ENCODE results near the gene KDM4B. TPM values are rescaled to one million over a fixed set of nuclear protein-coding genes. Genes with fewer than 3 reads are reported as not detected.

The KDM4B gene
- total and polyA plus RNA-seq, 2 donors (not counting 1 experiment from before 2014, with no cell fraction given) = 75.5 to 205 TPM

GRCh38 chr19:5066768-5067167, 97.9 kb downstream of the KDM4B start:
- Mint-ChIP-seq H3K27ac (no peak overlapping the region), H3K27me3 (no peaks in the 10 kb centered on the region), H3K4me3 (no peak overlapping the region), H3K4me1 (peaks cover 16% of the 10 kb centered on the region), H3K9me3 (ENCODE audit: insufficient read depth) (peaks cover 5% of the 10 kb centered on the region)
- ChIA-PET CTCF (no interaction called here), POLR2A (no interaction called here)
- peaks cover 0 to 19% (median 8%) of the 10 kb centered on the region in 3 donors for H3K9me3 ChIP-seq (ENCODE audit: control extremely low read depth in 1 of 3, control insufficient read depth in 2 of 3, insufficient read depth in 1 of 3, low read length in 2 of 3)
- no peak overlapping the region for H3K27ac ChIP-seq (ENCODE audit: low read length in 2 of 2)
- peaks cover 0 to 21% of the 10 kb centered on the region in 2 experiments for H3K36me3 ChIP-seq (replicated peaks in 1 of 2; ENCODE audit: control extremely low read depth in 1 of 2, control insufficient read depth in 1 of 2, extremely low read depth in 1 of 2, insufficient read depth in 2 of 2, low read length in 1 of 2)
- no peak for TF ChIP-seq CTCF (IDR thresholded peaks at IDR 0.05)
- no peak for TF ChIP-seq EZH2 (IDR thresholded peaks at IDR 0.05; ENCODE audit: borderline replicate concordance, insufficient read depth, low read depth, low read length, poor library complexity, severe bottlenecking)
- DNase-seq (no peak), ATAC-seq (ENCODE audit: low read depth) (no peak)
- no peak overlapping the region for H3K9ac ChIP-seq (ENCODE audit: low read length)
- peaks cover 11% of the 10 kb centered on the region for H4K20me1 ChIP-seq (ENCODE audit: control insufficient read depth, insufficient read depth, low read length, poor library complexity, severe bottlenecking)
- no peaks in the 10 kb centered on the region for H3K79me2 ChIP-seq (ENCODE audit: control insufficient read depth, insufficient read depth, low read length)
- no peak overlapping the region for H2AFZ ChIP-seq (ENCODE audit: insufficient read depth, low read depth, low read length, poor library complexity, severe bottlenecking)
- peaks cover 5 to 16% of the 10 kb centered on the region in 2 donors for H3K4me1 ChIP-seq (ENCODE audit: control insufficient read depth in 2 of 2, insufficient read depth in 2 of 2, low read length in 2 of 2)
- H3K4me3 ChIP-seq (ENCODE audit: control extremely low read depth in 1 of 5, extremely low read depth in 1 of 5, insufficient read depth in 1 of 5, low read depth in 2 of 5, low read length in 4 of 5) = no peak overlapping the region
- H3K27me3 ChIP-seq (replicated peaks in 1 of 4; ENCODE audit: control extremely low read depth in 1 of 4, control insufficient read depth in 3 of 4, insufficient read depth in 4 of 4, low read length in 3 of 4) = no peaks in the 10 kb centered on the region
- intact Hi-C loops (cut with micrococcal nuclease) = no loop called here
- 99% methylated on average over 14 of the region's 14 CpGs for WGBS (ENCODE audit: insufficient coverage)
- no peak overlapping the region for H3K4me2 ChIP-seq (replicated peaks; ENCODE audit: low read depth, low read length, poor library complexity, severe bottlenecking)

DNA sequence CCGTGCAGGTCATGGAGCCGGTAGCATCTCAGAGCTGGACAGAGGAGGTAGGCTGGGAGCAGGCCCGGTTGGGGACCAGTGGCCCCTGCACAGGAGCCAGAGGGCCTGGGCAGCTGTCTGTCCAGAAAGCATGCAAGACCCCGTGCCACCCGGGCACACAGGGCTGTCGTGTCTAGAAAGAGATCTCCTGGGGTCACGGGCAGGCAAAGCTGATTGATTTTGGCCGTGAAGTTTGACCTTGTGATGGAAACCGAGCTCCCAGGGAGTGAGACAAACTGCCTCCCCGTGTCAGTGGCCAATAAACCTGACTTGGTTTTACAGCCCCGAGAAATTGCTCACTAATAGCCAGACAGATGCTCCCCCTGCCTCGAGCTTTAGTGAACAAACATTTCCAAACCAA, 98.8 kb downstream of the KDM4B start:
- no peak overlapping the region for H3K4me3 ChIP-seq (ENCODE audit: control extremely low read depth in 1 of 5, extremely low read depth in 1 of 5, insufficient read depth in 1 of 5, low read depth in 2 of 5, low read length in 4 of 5)
- Mint-ChIP-seq H3K27me3 (no peaks in the 10 kb centered on the region), H3K9me3 (ENCODE audit: insufficient read depth) (peaks cover 5% of the 10 kb centered on the region), H3K27ac (no peak overlapping the region), H3K4me3 (no peak overlapping the region), H3K4me1 (peaks cover 16% of the 10 kb centered on the region)
- TF ChIP-seq CTCF (IDR thresholded peaks at IDR 0.05) = no peak
- no peak for TF ChIP-seq EZH2 (IDR thresholded peaks at IDR 0.05; ENCODE audit: borderline replicate concordance, insufficient read depth, low read depth, low read length, poor library complexity, severe bottlenecking)
- H3K36me3 ChIP-seq (replicated peaks in 1 of 2; ENCODE audit: control extremely low read depth in 1 of 2, control insufficient read depth in 1 of 2, extremely low read depth in 1 of 2, insufficient read depth in 2 of 2, low read length in 1 of 2) = peaks cover 0 to 13% of the 10 kb centered on the region in 2 experiments
- DNase-seq = no peak
- POLR2A ChIA-PET = interaction anchor here (0.7 kb wide), 1 partner anchor 78 kb away, joined by 5 read pairs; no protein-coding TSS in a partner anchor
- H3K4me1 ChIP-seq (ENCODE audit: control insufficient read depth in 2 of 2, insufficient read depth in 2 of 2, low read length in 2 of 2) = peaks cover 5 to 23% of the 10 kb centered on the region in 2 donors
- ATAC-seq (ENCODE audit: low read depth) = no peak
- H3K27ac ChIP-seq (ENCODE audit: low read length in 2 of 2) = no peak overlapping the region
- no peak overlapping the region for H3K4me2 ChIP-seq (replicated peaks; ENCODE audit: low read depth, low read length, poor library complexity, severe bottlenecking)
- intact Hi-C loops (cut with micrococcal nuclease) = no loop called here
- CTCF ChIA-PET = no interaction called here
- WGBS (ENCODE audit: insufficient coverage) = 93% methylated on average over 12 of the region's 12 CpGs
- H3K79me2 ChIP-seq (ENCODE audit: control insufficient read depth, insufficient read depth, low read length) = no peaks in the 10 kb centered on the region
- no peak overlapping the region for H3K9ac ChIP-seq (ENCODE audit: low read length)
- H4K20me1 ChIP-seq (ENCODE audit: control insufficient read depth, insufficient read depth, low read length, poor library complexity, severe bottlenecking) = peaks cover 11% of the 10 kb centered on the region
- no peak overlapping the region for H2AFZ ChIP-seq (ENCODE audit: insufficient read depth, low read depth, low read length, poor library complexity, severe bottlenecking)
- peaks cover 0 to 10% (median 2%) of the 10 kb centered on the region in 3 donors for H3K9me3 ChIP-seq (ENCODE audit: control extremely low read depth in 1 of 3, control insufficient read depth in 2 of 3, insufficient read depth in 1 of 3, low read length in 2 of 3)
- H3K27me3 ChIP-seq (replicated peaks in 1 of 4; ENCODE audit: control extremely low read depth in 1 of 4, control insufficient read depth in 3 of 4, insufficient read depth in 4 of 4, low read length in 3 of 4) = no peaks in the 10 kb centered on the region

All from B cell (primary cell).